Astrocyte (in vitro differentiated cells and primary cell): ENCODE measurements around the gene CYP2R1. TPM values are rescaled to one million over a fixed set of nuclear protein-coding genes. Genes with fewer than 3 reads are reported as not detected.
"Not testable (repeated sequence)": the region's sequence is repeated elsewhere in the genome, so short reads cannot be mapped to it uniquely, and the experiment has no call there.

Experiments
- DNase-seq: peaks from one replicate; pipeline ENCODE4 v3.0.0-alpha.2; 2010; ENCODE audit warnings: low read depth
- FAIRE-seq: peaks from 2 replicates; lab custom pipeline; 2011; peaks lifted over from hg19 to GRCh38; lab: Jason Lieb, UNC
- H2AFZ ChIP-seq: 2 replicates; pipeline ENCODE4 v1.6.0; 2012; ENCODE audit warnings: low read depth, low read length, inconsistent platforms
- H3K27ac ChIP-seq: 2 replicates; pipeline ENCODE4 v1.5.1; 2011; ENCODE audit warnings: low read depth, low read length, inconsistent platforms
- H3K27me3 ChIP-seq: 2 replicates; pipeline ENCODE4 v1.6.0; 2011; ENCODE audit warnings: low read length, inconsistent platforms; ENCODE audit not compliant: insufficient read depth
- H3K36me3 ChIP-seq: 2 replicates; pipeline ENCODE4 v1.5.1; 2011; ENCODE audit warnings: low read length, inconsistent platforms; ENCODE audit not compliant: insufficient read depth
- H3K4me1 ChIP-seq: 2 replicates; pipeline ENCODE4 v1.5.1; 2011; ENCODE audit warnings: low read length, inconsistent platforms; ENCODE audit not compliant: insufficient read depth
- H3K4me2 ChIP-seq: 2 replicates; pipeline ENCODE4 v1.6.0; 2012; ENCODE audit warnings: low read length, inconsistent platforms
- H3K4me3 ChIP-seq: 2 replicates; pipeline ENCODE4 v1.5.1; 2011; ENCODE audit warnings: low read depth, mild to moderate bottlenecking, low read length, inconsistent platforms; ENCODE audit not compliant: insufficient read depth
- H3K79me2 ChIP-seq: 2 replicates; pipeline ENCODE4 v1.6.0; 2012; ENCODE audit warnings: mild to moderate bottlenecking, low read length, inconsistent platforms; ENCODE audit not compliant: insufficient read depth
- H3K9ac ChIP-seq: 2 replicates; pipeline ENCODE4 v1.6.0; 2012; ENCODE audit warnings: mild to moderate bottlenecking, low read length, inconsistent platforms
- H3K9me3 ChIP-seq: 2 replicates; pipeline ENCODE4 v1.5.1; 2012; ENCODE audit warnings: low read depth, mild to moderate bottlenecking, low read length, inconsistent platforms; ENCODE audit not compliant: insufficient read depth
- H4K20me1 ChIP-seq: 2 replicates; pipeline ENCODE4 v1.6.0; 2012; ENCODE audit warnings: low read length, inconsistent platforms; ENCODE audit not compliant: insufficient read depth
- H3K27ac Mint-ChIP-seq: one replicate; pipeline ENCODE4 v1.8.0; 2021; ENCODE audit warnings: mild to moderate bottlenecking, mixed read lengths; ENCODE audit not compliant: unreplicated experiment
- H3K27me3 Mint-ChIP-seq: one replicate; pipeline ENCODE4 v1.8.0; 2021; ENCODE audit warnings: low read depth, mixed read lengths; ENCODE audit not compliant: unreplicated experiment
- H3K36me3 Mint-ChIP-seq: one replicate; pipeline ENCODE4 v1.8.0; 2021; ENCODE audit warnings: low read depth, mixed read lengths; ENCODE audit not compliant: unreplicated experiment
- H3K4me1 Mint-ChIP-seq: one replicate; pipeline ENCODE4 v1.8.0; 2021; ENCODE audit warnings: low read depth, mixed read lengths; ENCODE audit not compliant: unreplicated experiment
- H3K4me3 Mint-ChIP-seq: one replicate; pipeline ENCODE4 v1.8.0; 2021; ENCODE audit warnings: mild to moderate bottlenecking, moderate library complexity, mixed read lengths; ENCODE audit not compliant: unreplicated experiment
- H3K9me3 Mint-ChIP-seq: one replicate; pipeline ENCODE4 v1.8.0; 2021; ENCODE audit warnings: mild to moderate bottlenecking, mixed read lengths; ENCODE audit not compliant: unreplicated experiment
- EZH2 ChIP-seq: IDR thresholded peaks from 2 replicates; pipeline ENCODE4 v1.6.1; 2012; ENCODE audit warnings: mild to moderate bottlenecking, low read length, inconsistent platforms; ENCODE audit not compliant: insufficient read depth
- total RNA-seq: library from RNA; stranded (reverse); gene quantifications from 2 replicates; pipeline ENCODE4 v1.2.1, GENCODE V29; 2021
- TF ChIP-seq, protein P1 (sequence below): IDR thresholded peaks from 2 replicates; pipeline ENCODE4 v1.5.1; 2011; ENCODE audit warnings: low read depth, mild to moderate bottlenecking, inconsistent platforms, low read length, moderate library complexity; ENCODE audit not compliant: insufficient read depth

CYP2R1 gene
- total RNA-seq, 1 donor from 2014 or later = 9.9 TPM

- no peaks in the 10 kb centered on the region for H4K20me1 ChIP-seq
- no peaks in the 10 kb centered on the region for H3K27me3 Mint-ChIP-seq
- no peak overlapping the region for H2AFZ ChIP-seq
- H3K36me3 Mint-ChIP-seq = no peaks in the 10 kb centered on the region
- no peak overlapping the region for H3K4me3 Mint-ChIP-seq
- no peaks in the 10 kb centered on the region for H3K79me2 ChIP-seq
- TF ChIP-seq, protein P1, sequence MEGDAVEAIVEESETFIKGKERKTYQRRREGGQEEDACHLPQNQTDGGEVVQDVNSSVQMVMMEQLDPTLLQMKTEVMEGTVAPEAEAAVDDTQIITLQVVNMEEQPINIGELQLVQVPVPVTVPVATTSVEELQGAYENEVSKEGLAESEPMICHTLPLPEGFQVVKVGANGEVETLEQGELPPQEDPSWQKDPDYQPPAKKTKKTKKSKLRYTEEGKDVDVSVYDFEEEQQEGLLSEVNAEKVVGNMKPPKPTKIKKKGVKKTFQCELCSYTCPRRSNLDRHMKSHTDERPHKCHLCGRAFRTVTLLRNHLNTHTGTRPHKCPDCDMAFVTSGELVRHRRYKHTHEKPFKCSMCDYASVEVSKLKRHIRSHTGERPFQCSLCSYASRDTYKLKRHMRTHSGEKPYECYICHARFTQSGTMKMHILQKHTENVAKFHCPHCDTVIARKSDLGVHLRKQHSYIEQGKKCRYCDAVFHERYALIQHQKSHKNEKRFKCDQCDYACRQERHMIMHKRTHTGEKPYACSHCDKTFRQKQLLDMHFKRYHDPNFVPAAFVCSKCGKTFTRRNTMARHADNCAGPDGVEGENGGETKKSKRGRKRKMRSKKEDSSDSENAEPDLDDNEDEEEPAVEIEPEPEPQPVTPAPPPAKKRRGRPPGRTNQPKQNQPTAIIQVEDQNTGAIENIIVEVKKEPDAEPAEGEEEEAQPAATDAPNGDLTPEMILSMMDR = no peak
- TF ChIP-seq EZH2 = no peak
- H3K4me1 Mint-ChIP-seq = peaks cover 3% of the 10 kb centered on the region
- H3K4me1 ChIP-seq = no peaks in the 10 kb centered on the region
- H3K9me3 Mint-ChIP-seq = no peaks in the 10 kb centered on the region
- H3K4me3 ChIP-seq = no peak overlapping the region
- H3K9ac ChIP-seq = no peak overlapping the region
- H3K27me3 ChIP-seq = no peaks in the 10 kb centered on the region
- DNase-seq (no peak), FAIRE-seq (no peak)
- H3K4me2 ChIP-seq = no peak overlapping the region
- H3K27ac Mint-ChIP-seq = peak overlapping the region; percentile 3
- H3K9me3 ChIP-seq = no peaks in the 10 kb centered on the region
- H3K36me3 ChIP-seq = no peaks in the 10 kb centered on the region
- no peak overlapping the region for H3K27ac ChIP-seq
Measured at GRCh38 chr11:14872032-14872431, 20.0 kb downstream of the CYP2R1 start.

GRCh38 chr11:14863775-14864174 is 28.3 kb downstream of the CYP2R1 start:
- not testable (repeated sequence) for FAIRE-seq, H4K20me1 ChIP-seq, DNase-seq, H3K36me3 ChIP-seq, H3K27me3 ChIP-seq, H3K4me1 ChIP-seq, H3K9me3 ChIP-seq, H3K27ac Mint-ChIP-seq, H3K27ac ChIP-seq, H3K4me3 ChIP-seq, H2AFZ ChIP-seq, H3K36me3 Mint-ChIP-seq, H3K9ac ChIP-seq, H3K4me1 Mint-ChIP-seq, H3K4me2 ChIP-seq, H3K9me3 Mint-ChIP-seq, H3K4me3 Mint-ChIP-seq, H3K79me2 ChIP-seq, H3K27me3 Mint-ChIP-seq

GRCh38 chr11:14861680-14862079 is 30.4 kb downstream of the CYP2R1 start:
- Mint-ChIP-seq H3K4me3 (no peak overlapping the region), H3K27me3 (no peaks in the 10 kb centered on the region), H3K36me3 (peaks cover 7% of the 10 kb centered on the region), H3K27ac (no peak overlapping the region), H3K4me1 (no peaks in the 10 kb centered on the region), H3K9me3 (peaks cover 9% of the 10 kb centered on the region)
- H3K27me3 ChIP-seq = no peaks in the 10 kb centered on the region
- H3K4me2 ChIP-seq = no peak overlapping the region
- DNase-seq = no peak
- no peak overlapping the region for H3K9ac ChIP-seq
- no peak overlapping the region for H3K27ac ChIP-seq
- no peaks in the 10 kb centered on the region for H3K36me3 ChIP-seq
- TF ChIP-seq, protein P1 = no peak
- no peaks in the 10 kb centered on the region for H4K20me1 ChIP-seq
- H3K79me2 ChIP-seq = no peaks in the 10 kb centered on the region
- no peak for FAIRE-seq
- H3K4me3 ChIP-seq = no peak overlapping the region
- H3K4me1 ChIP-seq = no peaks in the 10 kb centered on the region
- no peak overlapping the region for H2AFZ ChIP-seq
- no peaks in the 10 kb centered on the region for H3K9me3 ChIP-seq
